IMR-90 (cell line): Measurements from ENCODE around the gene HYPK. TPM values are rescaled to one million over a fixed set of nuclear protein-coding genes. Genes with fewer than 3 reads are reported as not detected.
A peak's percentile ranks its signal among the peaks of the same experiment; 100 is the strongest.

Experiments used
- ATAC-seq: fragments of 200-7000 bp; cut with Tn5 transposase; 2 replicates; pipeline ENCODE4 v1.9.1; 2020; ENCODE audit warnings: low read depth, mild to moderate bottlenecking, moderate library complexity
- BruUV-seq: library from RNA; stranded (reverse); fragments of 400-500 nt; replicated peaks from 2 replicates; lab custom pipeline; 2021; lab: Mats Ljungman, UMichigan
- CTCF ChIA-PET: fragments of 300-600 bp; formaldehyde crosslinking; extraction: SDS; loops from one replicate; lab custom pipeline; 2021; ENCODE audit warnings: antibody characterized with exemption; lab: Yijun Ruan, JAX
- POLR2A ChIA-PET: fragments of 300-600 bp; sonication (Branson Sonifier 250); formaldehyde crosslinking; loops from one replicate; lab custom pipeline; 2022; ENCODE audit warnings: antibody characterized with exemption; ENCODE audit not compliant: unreplicated experiment; lab: Charles Lee
- DNase-seq: peaks from one replicate; pipeline ENCODE4 v3.0.0; 2013
- H2AFZ ChIP-seq: replicated peaks from 2 replicates; pipeline ENCODE3; 2013; ENCODE audit warnings: low read length, mild to moderate bottlenecking; ENCODE audit not compliant: poor library complexity
- H2AK5ac ChIP-seq: 2 replicates; pipeline ENCODE4 v1.6.1; 2013; ENCODE audit warnings: low read depth, low read length, inconsistent platforms
- H2AK9ac ChIP-seq: replicated peaks from 2 replicates; pipeline ENCODE3; 2013; ENCODE audit warnings: mild to moderate bottlenecking, low read depth, low read length, moderate library complexity; ENCODE audit not compliant: poor library complexity
- H2BK120ac ChIP-seq: 2 replicates; pipeline ENCODE4 v1.6.1; 2013; ENCODE audit warnings: low read depth, low read length, inconsistent platforms
- H2BK15ac ChIP-seq: 3 replicates; pipeline ENCODE4 v1.6.1; 2013; ENCODE audit warnings: low read depth, low read length, inconsistent platforms
- H2BK20ac ChIP-seq: 2 replicates; pipeline ENCODE4 v1.6.1; 2013; ENCODE audit warnings: low read depth, mild to moderate bottlenecking, inconsistent platforms, low read length, moderate library complexity
- H2BK5ac ChIP-seq: 2 replicates; pipeline ENCODE4 v1.6.1; 2013; ENCODE audit warnings: mild to moderate bottlenecking, low read depth, low read length, inconsistent platforms; ENCODE audit not compliant: poor library complexity, severe bottlenecking
- H3K14ac ChIP-seq: replicated peaks from 2 replicates; pipeline ENCODE4 v1.6.1; 2013; ENCODE audit warnings: low read depth, low read length, inconsistent platforms
- H3K18ac ChIP-seq: 2 replicates; pipeline ENCODE4 v1.6.1; 2013; ENCODE audit warnings: low read depth, low read length, control low read depth
- H3K23ac ChIP-seq: 2 replicates; pipeline ENCODE4 v1.6.1; 2013; ENCODE audit warnings: low read depth, low read length, inconsistent platforms
- H3K27ac ChIP-seq: 2 replicates; pipeline ENCODE4 v1.5.1; 2013; ENCODE audit warnings: mild to moderate bottlenecking, control low read depth, low read length; ENCODE audit not compliant: insufficient read depth
- H3K27me3 ChIP-seq: 2 replicates; pipeline ENCODE4 v1.6.1; 2013; ENCODE audit warnings: low read length; ENCODE audit not compliant: control insufficient read depth, insufficient read depth
- H3K36me3 ChIP-seq: 2 replicates; pipeline ENCODE4 v1.6.1; 2013; ENCODE audit warnings: low read length, mixed read lengths; ENCODE audit not compliant: control insufficient read depth, insufficient read depth
- H3K4ac ChIP-seq: 2 replicates; pipeline ENCODE4 v1.6.1; 2013; ENCODE audit warnings: low read depth, low read length, inconsistent platforms
- H3K4me1 ChIP-seq: 2 replicates; pipeline ENCODE4 v1.6.1; 2013; ENCODE audit warnings: low read length, mixed read lengths; ENCODE audit not compliant: control insufficient read depth, insufficient read depth
- H3K4me2 ChIP-seq: 2 replicates; pipeline ENCODE4 v1.6.1; 2013; ENCODE audit warnings: low read depth, mild to moderate bottlenecking, control low read depth, low read length, moderate library complexity
- H3K4me3 ChIP-seq: 2 replicates; pipeline ENCODE4 v1.5.1; 2013; ENCODE audit warnings: low read depth, mild to moderate bottlenecking, control low read depth, low read length, moderate library complexity; ENCODE audit not compliant: insufficient read depth
- H3K56ac ChIP-seq: 2 replicates; pipeline ENCODE4 v1.6.1; 2013; ENCODE audit warnings: low read length, inconsistent platforms; ENCODE audit not compliant: insufficient read depth; ENCODE audit errors: extremely low read depth
- H3K79me1 ChIP-seq, 2 experiments: 2 replicates each; pipeline ENCODE4 v1.6.1; 2013; ENCODE audit warnings: low read length in 2 of 2, inconsistent platforms in 1 of 2, low read depth in 1 of 2
- H3K9ac ChIP-seq: 2 replicates; pipeline ENCODE4 v1.6.1; 2013; ENCODE audit warnings: low read depth, low read length, control low read depth
- H3K9me1 ChIP-seq: 2 replicates; pipeline ENCODE4 v1.6.1; 2013; ENCODE audit warnings: low read length, inconsistent platforms; ENCODE audit not compliant: insufficient read depth
- H3K9me3 ChIP-seq: 2 replicates; pipeline ENCODE4 v1.6.1; 2013; ENCODE audit warnings: low read length; ENCODE audit not compliant: control insufficient read depth, insufficient read depth
- H4K20me1 ChIP-seq: 2 replicates; pipeline ENCODE4 v1.6.1; 2013; ENCODE audit warnings: low read length, inconsistent platforms; ENCODE audit not compliant: insufficient read depth
- H4K5ac ChIP-seq: 2 replicates; pipeline ENCODE4 v1.6.1; 2013; ENCODE audit warnings: mild to moderate bottlenecking, low read depth, low read length, control low read depth
- H4K8ac ChIP-seq, 2 experiments: 2 replicates each; pipeline ENCODE4 v1.6.1; 2013; ENCODE audit warnings: low read depth in 2 of 2, low read length in 2 of 2, control low read depth in 1 of 2, inconsistent platforms in 1 of 2
- H4K91ac ChIP-seq: 2 replicates; pipeline ENCODE4 v1.6.1; 2013; ENCODE audit warnings: low read depth, low read length, inconsistent platforms; ENCODE audit not compliant: insufficient read depth
- BHLHE40 ChIP-seq: fragments of 150-350 bp; IDR thresholded peaks from 2 replicates; pipeline ENCODE4 v1.6.1; 2016; ENCODE audit warnings: mild to moderate bottlenecking, low read depth, low read length
- CHD1 ChIP-seq: IDR thresholded peaks from 2 replicates; pipeline ENCODE4 v1.6.1; 2012; ENCODE audit warnings: low read depth, low read length, improper control_type of control experiment
- dilution Hi-C: fragments of 300-500 bp; cut with HindIII; formaldehyde crosslinking; loops from one replicate; pipeline ENCODE4 v1.14.3; 2018; ENCODE audit warnings: low sequenced_read_pairs; ENCODE audit not compliant: unreplicated experiment
- in situ Hi-C: fragments of 300-500 bp; cut with MboI; formaldehyde crosslinking; loops from 3 replicates; pipeline ENCODE4 v1.14.3; 2019; ENCODE audit warnings: low sequenced_read_pairs, inconsistent platforms, mixed read lengths
- intact Hi-C: fragments of 100-400 bp; cut with micrococcal nuclease; formaldehyde crosslinking; loops from 2 replicates; pipeline ENCODE4 v1.10.0; 2022
- polyA plus RNA-seq, 3 experiments: library from polyadenylated mRNA; depleted of rRNA; stranded (reverse); fragments of >200 nt; gene quantifications; 2 replicates each; pipeline ENCODE4 v1.2.3, GENCODE V29; 2012; ENCODE audit warnings: low replicate concordance in 1 of 3
- total RNA-seq: library from RNA; depleted of rRNA; stranded (reverse); fragments of >200 nt; gene quantifications from 2 replicates; pipeline ENCODE4 v1.2.3, GENCODE V29; 2012

Gene HYPK
- total and polyA plus RNA-seq, 2 of the 4 experiments (the other 2 are of a cell fraction): 1.4 to 9.1 TPM

DNA sequence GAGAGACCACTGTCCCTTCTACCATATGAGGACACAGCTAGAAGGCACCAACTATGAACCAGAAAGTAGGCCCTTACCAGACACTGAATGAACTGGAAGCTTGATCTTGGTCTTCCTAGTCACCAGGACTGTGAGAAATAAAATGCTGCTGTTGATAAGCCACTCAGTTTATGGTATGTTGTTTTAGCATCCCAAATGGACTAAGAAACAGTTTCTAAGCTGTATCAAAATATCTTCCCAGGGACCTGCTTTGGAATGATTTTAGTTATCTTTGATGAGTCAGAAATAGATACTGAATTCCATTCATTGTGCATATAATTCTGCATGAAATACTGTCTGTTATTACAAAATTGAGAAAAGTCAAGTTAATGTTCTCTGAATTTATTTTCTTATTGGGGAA is 45.0 kb downstream of the HYPK start:
- peaks cover 0 to 4% of the 10 kb centered on the region in 2 experiments; a peak in 2 of 4 replicates for H3K79me1 ChIP-seq
- H3K27ac ChIP-seq: no peak overlapping the region
- no peak overlapping the region for H3K56ac ChIP-seq
- no peak overlapping the region for H2AK9ac ChIP-seq
- no peak overlapping the region for H4K8ac ChIP-seq
- no peak overlapping the region for H2BK5ac ChIP-seq
- peak; percentile 32; the same call in 1 of the 2 replicates for ATAC-seq
- H4K91ac ChIP-seq: no peak overlapping the region
- H3K4me1 ChIP-seq: no peaks in the 10 kb centered on the region
- dilution Hi-C loops: no loop called here
- H3K4me3 ChIP-seq: no peak overlapping the region
- no peak overlapping the region for H3K18ac ChIP-seq
- H4K5ac ChIP-seq: no peak overlapping the region
- in situ Hi-C loops: no loop called here
- no peak overlapping the region for H2AK5ac ChIP-seq
- H2BK20ac ChIP-seq: no peak overlapping the region
- CTCF ChIA-PET: no interaction called here
- H3K9me1 ChIP-seq: 0 out of 2 replicates have a peak, but pooled peaks cover 3% of the 10 kb centered on the region
- no peak overlapping the region for H2BK15ac ChIP-seq
- no peak overlapping the region for H2AFZ ChIP-seq
- DNase-seq: peak; percentile 24
- TF ChIP-seq CHD1: no peak
- TF ChIP-seq BHLHE40: no peak
- H3K23ac ChIP-seq: no peak overlapping the region
- no peaks in the 10 kb centered on the region for H3K27me3 ChIP-seq
- no peaks in the 10 kb centered on the region for H4K20me1 ChIP-seq
- H3K36me3 ChIP-seq: peaks cover 7% of the 10 kb centered on the region
- intact Hi-C loops: no loop called here
- POLR2A ChIA-PET: no interaction called here
- BruUV-seq: no TSS peak
- no peak overlapping the region for H2BK120ac ChIP-seq
- H3K4me2 ChIP-seq: no peak overlapping the region
- no peak overlapping the region for H3K4ac ChIP-seq
- H3K9me3 ChIP-seq: no peaks in the 10 kb centered on the region
- H3K9ac ChIP-seq: no peak overlapping the region
- H3K14ac ChIP-seq: no peak overlapping the region
